GM20000 (cell line): ENCODE measurements around the gene ZSCAN1.

Experiments
- DNase-seq: peaks from one replicate; pipeline ENCODE4 v3.0.0; 2012; ENCODE audit warnings: low spot score
- CTCF ChIP-seq: IDR thresholded peaks from 2 replicates; pipeline ENCODE4 v1.5.1; 2012; ENCODE audit warnings: mild to moderate bottlenecking, control low read depth; ENCODE audit errors: extremely low read depth, missing control alignments

The ZSCAN1 gene

GRCh38 chr19:58053480-58054156 is 19.8 kb downstream of the ZSCAN1 start:
- TF ChIP-seq CTCF = no peak
- DNase-seq = no peak

GRCh38 chr19:58054901-58055874 is 21.4 kb downstream of the ZSCAN1 start:
- no peak for TF ChIP-seq CTCF
- no peak for DNase-seq

GRCh38 chr19:58056261-58056660 is 22.4 kb downstream of the ZSCAN1 start:
- DNase-seq = no peak
- no peak for TF ChIP-seq CTCF

- TF ChIP-seq CTCF = no peak
- DNase-seq = no peak
These were observed 23.0 kb downstream of the ZSCAN1 start for GRCh38 chr19:58056861-58057260.

GRCh38 chr19:58058467-58058866 is 24.6 kb downstream of the ZSCAN1 start:
- DNase-seq = no peak
- no peak for TF ChIP-seq CTCF

- no peak for TF ChIP-seq CTCF
These were observed 25.3 kb downstream of the ZSCAN1 start, which contains the start of gene ZNF135 for GRCh38 chr19:58059003-58059670. TSS of gene ZNF135 (plus strand) at chr19:58059282. CDS start at chr19:58060003, 721 bp downstream.

More at GRCh38 chr19:58059003-58059670, 25.3 kb downstream of the ZSCAN1 start, which contains the start of gene ZNF135:
- no peak for DNase-seq
